ENCODE data around the gene LANCL2.
A peak's percentile ranks its signal among the peaks of the same experiment; 100 is the strongest.

LANCL2 gene

DNA sequence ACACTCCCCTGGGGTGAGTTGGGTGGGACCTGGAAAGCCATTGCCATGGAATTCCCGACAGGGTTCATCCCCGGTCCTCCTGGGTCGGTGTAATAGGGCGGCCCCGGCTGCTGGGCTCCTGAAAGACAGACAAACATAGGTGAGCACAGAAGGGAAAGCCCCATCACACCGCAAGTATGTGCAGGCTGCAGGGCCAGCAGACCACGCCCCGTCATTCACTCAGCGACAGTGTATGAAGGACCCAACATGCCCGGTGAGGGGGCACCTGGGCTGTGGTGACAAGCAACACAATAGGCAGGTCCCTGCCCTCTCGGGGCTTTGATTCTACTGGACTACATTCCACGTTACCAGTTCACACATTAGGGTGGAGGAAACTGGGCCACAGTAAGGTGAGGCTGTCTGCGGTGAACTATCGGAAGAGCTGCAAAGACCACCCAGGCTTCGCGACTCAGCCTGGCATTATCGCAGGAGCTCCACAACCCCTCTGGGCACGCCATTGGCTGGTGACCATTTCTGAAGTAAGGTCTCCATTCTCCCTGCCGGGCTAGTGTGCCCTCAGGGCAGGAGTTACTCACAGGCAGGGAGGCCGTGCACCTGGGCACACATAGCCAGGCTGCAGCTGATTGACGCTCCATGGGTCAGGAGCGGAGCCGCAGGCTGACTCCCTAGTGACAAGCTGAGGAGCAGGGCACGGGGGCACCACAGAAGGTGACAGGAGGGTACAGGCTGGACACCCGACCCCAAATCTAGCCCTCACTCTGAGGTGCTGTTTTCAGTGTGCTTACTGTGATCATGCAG, 108.0 kb downstream of the LANCL2 start:
- no peak for DNase-seq

DNA sequence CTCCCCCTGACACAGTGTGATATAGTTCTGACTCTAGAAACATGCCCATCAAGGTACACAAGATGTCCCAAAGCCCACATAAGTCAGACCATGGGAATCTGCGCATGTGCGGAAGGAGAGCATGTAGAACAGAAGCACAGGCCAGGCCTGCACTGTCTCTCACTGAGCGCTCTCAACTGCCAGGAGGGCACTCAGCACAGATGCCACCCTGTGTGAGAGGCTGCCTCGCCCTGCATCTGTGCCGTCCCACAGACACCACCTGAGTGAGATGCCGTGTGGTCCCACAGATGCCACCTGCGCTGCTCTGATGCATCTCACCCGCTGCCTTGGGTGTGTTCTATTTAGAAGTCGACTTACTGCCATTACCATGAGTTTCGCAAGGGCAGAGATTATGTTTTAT, 108.8 kb downstream of the LANCL2 start:
- DNase-seq = no peak

DNA sequence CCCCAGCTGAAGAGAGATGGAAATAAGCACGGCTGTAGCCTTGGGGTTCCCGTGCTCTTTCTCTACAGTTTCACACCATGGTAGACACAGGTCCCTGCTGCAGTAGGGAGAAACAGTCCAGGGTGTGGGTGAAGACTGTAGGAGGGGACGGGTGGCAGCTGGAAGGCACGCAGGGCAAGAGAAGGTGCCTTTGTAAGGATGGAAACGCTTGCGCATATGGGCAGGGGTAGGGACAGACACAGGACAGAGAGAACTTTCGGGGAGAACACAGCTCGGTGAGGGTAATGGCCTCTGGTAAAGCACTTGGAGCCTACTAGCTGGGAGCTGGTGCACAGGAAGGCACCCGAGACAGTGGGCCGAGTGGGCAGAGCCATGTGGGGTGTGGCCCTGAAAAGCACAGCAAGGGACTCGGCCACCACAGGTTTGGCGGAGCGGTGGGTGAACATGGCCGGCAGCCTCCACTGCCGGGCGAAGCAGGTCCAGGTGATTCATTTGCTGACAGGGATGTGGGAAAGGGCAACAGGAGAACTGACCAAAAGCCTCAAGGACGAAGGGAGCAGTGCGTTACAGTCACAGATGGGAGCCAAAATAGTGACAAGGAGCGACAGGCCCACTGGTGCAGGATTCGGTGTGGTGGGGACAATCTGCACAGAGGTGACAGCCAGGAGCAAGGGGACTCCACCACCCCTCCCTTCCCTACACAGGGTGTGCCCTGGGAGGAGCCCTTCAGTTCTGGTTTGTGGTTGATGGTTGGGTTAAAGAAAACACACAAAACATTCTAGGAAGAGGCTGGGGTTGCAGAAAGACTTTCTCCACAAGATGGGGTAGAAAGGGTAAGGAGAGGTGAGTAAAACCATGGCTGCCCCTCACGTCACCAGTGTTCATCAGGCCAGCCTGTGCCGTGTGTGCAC, 110.1 kb downstream of the LANCL2 start:
- DNase-seq = no peak

DNA sequence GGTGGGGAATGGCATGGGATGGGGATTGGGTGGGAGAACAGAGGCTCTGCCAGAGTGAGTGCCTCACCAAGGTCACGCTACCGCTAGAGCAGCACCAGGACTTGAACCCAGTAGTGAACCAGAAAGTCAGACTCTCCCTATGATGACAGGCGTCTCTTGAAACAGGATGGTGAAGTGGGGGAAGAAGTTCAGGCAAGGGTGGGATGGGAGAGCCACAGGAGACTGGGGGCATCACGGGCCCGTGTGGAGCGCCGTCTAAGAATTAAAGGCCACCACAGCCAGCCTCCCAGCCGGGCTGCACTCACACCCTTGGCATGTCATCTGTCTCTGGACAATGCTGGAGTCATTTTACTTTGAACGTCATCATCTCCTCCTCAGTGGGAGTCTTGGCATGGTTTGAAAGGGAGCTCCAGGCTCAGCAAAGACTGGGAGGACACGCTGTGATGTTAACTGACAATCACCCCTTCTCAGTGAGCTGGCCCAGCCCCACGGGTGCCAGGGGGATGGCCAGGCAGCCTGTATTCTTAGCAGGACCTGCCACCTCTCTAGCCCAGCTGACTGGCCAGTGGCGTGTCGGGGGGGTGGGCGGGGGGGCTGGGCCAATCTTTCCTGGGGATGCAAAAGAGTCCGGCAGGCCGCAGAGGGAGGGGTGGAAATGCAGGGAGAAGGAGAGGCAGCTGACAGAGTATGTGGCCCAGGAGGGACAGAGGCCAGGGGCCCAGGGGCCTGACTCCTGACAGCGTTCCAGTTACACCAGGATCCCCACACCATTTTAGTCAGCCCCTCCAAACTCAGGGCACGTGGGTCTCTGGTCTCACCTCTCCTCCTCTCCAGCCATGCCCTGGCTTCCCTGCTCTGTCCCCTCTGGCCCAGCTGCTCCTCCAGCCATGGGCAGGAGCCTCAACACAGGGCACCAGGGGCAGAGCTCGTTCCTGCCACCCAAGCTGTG, 111.0 kb downstream of the LANCL2 start:
- DNase-seq = no peak

DNA sequence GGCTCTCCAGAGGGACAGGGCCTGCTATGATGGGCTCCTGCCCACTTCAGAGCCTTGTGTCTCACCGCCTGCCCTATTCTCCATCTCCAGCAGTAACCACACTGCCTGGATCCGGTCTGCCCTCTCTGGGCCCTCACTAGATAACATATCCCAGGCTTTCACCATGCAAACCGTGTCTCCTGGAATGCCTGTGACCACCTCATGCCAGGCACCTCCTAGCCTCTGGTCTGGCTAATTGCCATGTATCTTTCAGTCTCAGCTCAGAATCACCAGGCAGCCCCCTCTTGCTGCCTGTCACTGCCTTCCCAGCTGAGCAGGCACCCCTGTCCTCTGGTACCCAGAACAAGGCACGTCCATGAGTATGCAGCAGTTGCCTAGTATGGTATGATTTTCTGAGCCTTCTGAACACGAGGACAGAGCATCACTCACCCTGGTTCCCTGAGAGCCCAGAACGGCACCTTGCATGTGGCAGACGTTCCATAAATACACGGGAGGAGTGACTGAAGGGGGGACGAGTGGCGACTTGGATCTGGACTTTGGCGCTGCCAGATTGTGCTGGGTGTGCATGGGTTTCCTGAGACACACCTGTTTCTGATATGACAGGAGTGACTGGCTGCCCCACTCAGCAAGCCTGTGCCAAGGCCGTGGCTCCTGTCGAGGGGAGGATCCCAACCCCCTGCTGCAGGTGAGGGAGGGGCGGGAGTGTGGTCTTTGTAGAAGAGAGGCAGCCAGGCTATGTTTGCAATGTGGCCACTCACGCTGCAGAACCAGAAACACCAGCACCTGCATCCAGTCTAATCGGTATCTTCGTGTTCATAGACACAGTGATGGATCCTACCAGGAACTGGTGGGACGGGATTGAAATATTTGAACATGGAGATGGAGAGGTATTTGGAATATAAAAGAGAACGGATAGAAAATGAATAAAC, 112.0 kb downstream of the LANCL2 start:
- no peak for DNase-seq

DNA sequence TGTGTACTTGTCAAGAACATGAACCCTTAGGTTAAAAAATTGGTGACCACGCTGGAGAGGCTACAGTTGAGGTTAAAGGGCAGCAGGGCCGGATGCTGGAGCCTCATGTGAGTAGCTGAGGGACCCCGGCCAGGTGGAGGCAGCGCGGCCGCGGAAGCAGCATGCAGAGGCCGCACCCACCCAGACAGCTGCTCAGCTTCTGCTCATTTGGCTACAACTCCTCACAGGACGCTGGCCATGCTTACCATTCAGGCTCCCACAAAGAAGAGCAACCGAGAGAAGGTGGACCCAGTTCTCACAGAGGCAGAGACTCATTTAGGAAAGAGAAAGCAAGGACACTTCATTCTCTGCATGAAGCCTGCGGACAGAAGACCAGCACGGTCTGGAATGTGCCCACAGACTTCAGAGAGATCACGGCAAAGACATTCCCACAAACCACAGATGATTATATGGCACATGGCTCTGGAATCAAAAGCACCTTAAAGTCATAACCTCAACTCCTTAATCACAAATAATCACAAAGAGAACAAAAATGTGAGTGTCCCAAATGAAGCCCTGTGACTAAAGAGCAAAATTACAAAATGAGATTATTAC, 112.7 kb downstream of the LANCL2 start:
- peak; percentile 6 for DNase-seq

DNA sequence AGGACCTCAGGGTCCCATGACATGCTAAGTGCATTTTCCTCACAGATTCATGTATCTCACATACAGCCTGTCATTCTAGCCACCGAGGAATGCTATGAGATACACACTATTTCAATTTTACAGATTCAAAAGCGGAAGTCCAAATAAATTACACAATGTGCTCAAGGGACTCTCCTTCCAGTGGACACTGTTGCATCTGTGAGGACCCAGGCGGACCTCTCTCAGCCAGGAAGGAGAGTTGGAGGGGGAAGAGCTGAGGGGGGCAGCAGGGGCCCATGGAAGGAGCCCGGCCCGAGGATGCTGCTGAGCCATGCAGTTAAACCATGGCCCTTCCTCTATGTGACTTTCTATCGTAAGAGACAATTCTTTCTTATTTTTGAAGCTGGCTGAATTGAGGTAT, 113.6 kb downstream of the LANCL2 start:
- DNase-seq = no peak

DNA sequence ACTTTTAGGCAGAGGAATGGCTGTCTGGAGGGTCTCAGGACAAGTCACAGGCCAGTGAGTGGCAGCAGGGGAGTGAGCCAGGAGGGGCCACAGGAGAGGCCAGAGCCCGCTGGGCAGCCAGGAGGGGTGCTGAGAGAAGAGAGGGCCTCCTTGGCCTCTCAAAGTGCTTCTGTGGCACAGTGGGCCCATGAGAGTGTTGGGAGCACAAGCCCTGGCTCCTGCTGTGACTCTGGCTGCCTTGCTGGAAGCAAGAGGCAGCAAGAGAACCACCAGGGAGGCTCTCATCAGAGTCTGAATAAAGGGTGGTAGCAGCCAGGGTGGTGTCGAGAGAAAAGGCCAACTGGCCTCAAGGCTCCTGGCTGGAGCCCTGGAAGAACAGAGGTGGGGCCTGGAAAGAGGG, 116.0 kb downstream of the LANCL2 start:
- no peak for DNase-seq

DNA sequence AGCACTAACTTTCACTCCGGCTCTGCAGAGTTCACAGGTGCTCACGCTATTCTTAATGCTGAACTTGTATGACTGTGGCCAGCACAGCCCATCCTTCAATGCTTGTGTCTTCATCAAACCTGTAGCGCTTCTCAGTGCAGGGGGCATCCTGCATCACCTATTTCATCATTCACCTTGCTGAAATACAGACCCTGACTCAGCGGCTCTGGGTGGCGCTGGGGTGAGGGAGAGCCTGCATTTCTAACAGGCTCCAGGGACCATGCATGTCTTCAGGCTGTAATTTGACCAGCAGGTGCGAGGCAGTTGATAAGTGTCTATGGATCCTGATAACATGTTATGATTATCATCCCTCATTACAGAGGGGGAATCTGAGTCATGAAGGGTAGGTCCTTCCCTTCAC, 117.9 kb downstream of the LANCL2 start:
- DNase-seq = no peak

Data from kidney glomerular epithelial cell (primary cell).